ENCODE data around the gene BANP.
"Not testable (repeated sequence)": the region's sequence is repeated elsewhere in the genome, so short reads cannot be mapped to it uniquely, and the experiment has no call there.

The BANP gene

DNA sequence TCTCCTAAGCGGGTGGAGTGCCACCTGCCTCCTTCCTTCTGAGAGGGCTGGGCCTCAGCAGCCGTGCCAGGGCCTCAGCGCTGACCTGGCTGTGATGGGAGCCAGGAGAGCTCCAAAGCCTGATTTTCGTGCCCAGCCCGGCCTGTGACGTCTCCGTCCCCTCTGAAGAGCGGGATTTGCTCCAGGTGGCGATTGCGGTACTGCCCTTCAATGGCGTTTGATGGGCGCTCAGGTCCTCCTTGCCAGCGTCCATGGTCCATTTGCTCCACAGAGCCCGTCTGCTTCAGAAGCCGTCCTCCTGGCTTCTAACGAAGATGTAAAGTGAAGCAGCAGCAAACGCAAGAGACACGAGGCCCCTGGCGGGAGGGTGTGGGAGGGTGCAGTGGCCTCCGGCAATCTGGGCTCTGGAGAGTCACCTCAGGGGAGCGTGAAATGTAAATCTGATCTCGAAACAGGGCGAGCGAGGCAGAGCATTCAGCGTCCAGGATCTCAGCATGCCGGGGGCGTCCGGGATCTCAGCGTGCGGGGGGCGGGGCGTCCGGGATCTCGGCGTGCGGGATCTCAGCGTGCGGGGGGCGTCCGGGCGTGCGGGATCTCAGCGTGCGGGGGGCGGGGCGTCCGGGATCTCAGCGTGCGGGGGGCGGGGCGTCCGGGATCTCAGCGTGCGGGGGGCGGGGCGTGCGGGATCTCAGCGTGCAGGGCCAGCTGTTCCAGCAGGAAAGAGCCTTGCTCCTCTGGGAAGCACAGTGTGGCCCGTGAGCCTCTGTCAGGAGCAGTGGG lies 68.0 kb downstream of the BANP start:
- not testable (repeated sequence) for DNase-seq

DNA sequence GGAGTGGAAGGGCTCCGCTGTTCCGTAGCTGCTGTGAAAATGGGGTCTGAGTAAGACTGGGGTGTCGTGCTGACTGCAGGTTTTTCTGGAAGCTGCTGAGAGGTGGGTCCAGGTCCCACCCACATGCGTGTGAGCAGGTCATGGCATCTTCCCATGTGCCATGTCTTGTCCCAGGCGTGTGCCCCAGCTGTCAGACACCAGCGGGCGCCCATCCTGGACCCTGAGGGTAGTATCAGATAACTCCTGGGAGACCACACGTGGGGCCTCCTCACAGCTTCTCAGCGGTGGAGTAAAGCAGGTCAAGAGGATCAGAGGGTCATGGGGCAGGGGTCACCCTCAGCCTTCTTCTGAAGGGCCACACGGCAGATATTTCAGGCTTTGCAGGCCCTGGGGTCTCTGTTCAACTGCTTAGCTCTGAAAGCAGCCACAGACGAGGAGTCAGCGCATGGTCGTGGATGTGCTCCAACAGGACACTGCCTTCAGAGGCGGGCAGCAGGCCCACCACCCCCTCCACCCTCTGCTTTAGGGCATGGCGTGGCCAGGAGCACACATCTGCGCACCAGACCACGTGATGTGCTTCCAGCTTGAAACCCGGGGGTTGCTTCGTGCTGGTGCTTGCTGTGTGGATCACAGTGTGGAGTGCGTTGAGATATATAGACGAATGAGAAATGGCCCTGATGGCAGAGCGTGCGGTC lies 68.7 kb downstream of the BANP start:
- DNase-seq, result no peak

DNA sequence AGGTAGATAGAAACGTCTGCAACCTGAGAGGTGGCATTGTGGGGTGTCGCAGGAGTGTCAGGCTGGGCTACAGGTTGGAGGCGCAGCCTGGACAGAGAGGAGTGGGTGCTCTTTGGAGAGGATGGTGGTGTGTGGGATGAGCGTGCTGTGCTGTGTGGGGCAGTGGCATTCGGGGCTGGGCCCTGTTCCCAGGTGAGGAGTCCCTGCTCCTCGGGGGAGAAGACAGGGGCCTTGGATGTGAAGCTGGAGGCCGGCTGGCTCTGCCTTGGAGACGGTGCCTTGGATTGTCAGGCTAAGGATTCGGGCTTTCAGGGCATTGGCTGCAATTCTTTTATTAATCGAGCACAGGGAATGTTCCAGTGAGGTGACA lies 69.3 kb downstream of the BANP start:
- DNase-seq, result no peak

DNA sequence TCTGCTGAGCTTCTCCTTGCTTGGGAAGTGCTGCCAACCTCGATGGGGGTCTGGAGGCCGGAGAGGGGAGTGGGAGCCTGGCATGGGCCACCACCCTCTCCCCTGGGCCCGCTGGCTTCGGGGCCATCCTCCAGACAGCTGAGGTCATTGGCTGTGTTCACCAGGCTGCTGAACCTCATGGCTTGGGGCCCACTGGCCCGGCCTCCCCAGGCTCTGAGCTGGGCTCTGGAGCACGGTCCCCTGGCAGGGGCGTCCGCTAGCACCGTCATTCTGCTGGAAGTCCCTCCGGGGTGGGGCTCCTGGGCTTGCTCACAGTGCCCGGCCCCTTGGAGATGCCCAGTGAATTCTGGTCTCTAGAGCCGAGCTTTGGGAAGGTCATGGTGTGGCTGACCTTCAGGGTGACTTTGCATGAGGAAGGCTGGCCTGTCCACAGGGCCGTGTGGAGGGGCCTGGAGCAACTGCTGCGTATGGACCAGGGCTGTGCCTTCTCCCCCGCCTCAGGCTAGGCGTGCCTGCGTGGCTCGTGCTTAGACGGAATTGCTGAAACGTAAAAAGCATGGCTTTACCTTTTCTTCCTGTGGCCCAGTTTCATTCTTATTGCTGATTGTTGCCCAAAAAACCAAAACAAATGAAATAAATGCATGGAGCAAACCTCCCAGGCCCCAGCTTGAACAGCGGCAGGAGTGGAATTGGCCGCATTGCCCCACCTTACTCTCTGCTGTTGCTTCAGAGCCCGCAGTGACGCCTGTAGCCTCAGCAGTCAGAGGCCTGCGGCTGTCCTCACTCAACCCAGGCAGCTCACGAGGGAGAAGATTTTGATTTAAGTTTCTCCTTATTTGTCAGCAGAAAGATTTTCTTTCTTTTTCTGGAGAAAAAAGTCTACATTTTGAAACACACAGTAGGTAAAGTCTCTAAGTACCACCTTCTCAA lies 70.1 kb downstream of the BANP start:
- DNase-seq, result not testable (repeated sequence)

DNA sequence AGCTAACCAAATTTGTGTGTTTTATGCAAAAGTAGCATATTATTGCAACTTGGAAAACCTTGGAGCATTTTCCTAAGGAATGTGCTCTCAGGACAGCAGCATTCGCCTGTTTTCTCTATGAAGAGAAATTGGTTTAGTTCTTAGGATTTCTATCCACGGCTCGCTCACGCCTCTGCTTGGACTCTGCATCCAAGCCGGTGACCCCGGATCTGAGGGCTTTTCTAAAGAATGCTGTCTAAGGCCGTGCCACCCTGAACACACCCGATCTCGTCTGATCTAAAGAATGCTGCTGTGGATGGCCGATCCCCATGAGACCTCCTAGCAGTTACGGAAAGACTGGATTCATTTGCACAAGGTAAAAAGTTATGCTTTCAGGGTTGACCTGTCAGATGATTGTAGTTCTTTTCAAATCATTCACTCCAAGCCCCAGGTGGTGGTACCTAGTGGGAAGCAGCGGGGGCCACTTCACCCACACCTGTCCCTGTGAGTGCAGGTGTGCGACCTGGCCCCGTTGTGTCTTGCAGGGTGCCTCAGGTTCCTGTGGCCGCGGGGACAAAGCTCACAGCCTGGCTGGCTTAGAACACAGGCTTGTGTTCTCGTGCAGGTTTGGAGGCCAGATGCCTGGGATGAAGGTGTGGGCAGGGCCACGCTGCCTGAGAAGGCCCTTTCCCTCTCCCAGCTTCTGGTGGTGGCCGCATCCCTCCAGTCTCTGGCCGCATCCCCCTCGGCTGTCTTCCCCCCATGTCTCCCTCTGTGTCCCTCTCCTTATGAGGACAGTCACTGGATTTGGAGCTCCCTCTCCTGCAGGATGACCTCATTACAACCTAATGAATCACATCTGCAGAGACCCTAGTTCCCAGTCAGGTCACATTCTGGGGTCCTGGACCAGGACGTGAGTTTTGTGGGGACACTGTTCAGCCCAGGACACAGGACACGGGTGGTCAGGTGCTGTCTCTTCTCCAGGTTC lies 71.1 kb downstream of the BANP start:
- no peak for DNase-seq

DNA sequence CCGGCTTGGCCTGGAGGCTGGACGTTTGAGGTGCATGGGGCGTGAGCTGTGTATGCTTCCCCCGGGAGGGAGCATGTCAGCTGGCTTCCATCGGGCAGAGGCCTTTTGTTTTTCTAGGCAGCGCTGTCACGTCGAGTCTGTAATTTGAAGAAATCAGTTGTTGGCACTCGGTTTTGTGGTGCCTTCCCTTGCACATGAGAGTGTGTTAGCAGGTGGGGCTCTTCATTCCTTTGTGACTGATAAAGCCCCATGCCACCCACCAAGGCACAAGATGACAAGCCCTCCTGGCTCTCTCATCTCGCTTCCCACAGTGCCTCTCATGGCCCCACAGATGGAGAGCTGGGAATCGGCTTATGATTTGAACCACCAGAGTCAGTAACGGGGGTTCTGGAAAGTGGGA lies 72.1 kb downstream of the BANP start:
- DNase-seq, result no peak

DNA sequence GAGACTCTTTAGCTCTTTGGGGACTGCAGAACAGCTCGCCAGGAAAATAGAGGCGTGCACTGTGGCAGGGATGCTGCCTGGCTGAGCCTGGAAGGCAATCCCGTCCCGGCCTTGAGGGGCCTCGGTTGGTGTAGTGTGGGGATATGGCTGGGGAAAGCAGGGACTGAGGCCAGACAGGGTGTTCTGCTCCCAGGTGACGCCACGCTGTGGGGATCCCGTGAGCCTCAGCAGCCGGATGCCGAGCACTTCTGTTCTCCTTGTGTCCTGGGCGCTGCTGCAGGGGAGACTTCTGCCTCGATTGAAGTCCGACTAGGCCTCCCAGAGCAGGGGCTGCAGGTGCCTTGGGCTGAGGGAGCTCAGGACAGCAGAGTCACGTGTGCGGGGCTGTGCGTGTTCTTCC lies 72.6 kb downstream of the BANP start:
- no peak for DNase-seq

DNA sequence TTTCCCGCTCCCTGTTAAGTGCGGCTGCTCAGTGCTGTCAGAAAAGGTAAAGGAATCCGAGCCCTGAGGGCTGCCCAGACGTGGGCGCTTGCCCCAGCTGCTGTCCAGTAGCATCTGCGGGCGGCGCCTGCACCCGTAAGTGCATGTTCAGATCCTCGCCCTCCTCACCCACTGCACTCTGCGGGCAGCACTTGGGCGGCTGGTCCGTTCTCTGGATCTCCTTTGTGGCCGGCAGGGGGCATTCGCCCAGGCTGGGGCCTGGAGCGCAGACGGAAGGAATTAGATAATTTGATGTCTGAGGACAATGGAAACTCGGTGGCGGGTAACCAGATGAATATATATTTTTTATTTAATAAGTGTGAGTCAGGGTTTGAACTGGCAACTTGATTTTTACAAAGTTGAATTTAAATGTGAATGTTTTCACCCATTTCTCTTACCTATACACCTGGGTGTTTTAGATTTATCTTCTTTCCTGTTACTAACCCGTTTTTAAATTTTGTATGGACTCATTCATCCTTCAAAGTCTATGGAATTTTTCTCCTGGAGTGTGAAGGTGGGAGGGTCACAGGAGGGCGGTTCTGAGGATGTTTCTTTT lies 73.4 kb downstream of the BANP start:
- not testable (repeated sequence) for DNase-seq

DNA sequence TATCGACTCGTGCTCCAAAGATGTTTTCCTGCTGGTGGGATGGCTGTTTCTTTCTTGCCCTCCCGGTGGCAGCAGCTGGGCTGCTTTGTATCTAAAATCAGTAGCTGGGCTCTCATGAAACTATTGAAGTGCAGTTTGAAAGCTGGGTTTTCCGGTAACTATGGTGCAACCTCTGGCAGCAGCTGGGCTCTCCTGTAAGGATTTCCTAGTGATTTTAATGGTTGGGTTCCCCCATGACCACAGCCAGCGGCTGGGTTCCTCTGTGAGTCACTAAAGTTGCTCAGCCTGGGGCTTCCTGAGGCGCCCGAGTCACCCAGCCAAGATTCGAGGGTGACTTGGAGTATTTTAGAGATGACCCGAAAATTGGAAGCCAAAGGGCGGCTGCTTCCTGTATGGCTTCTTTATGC lies 73.9 kb downstream of the BANP start:
- peak; percentile 82 for DNase-seq

DNA sequence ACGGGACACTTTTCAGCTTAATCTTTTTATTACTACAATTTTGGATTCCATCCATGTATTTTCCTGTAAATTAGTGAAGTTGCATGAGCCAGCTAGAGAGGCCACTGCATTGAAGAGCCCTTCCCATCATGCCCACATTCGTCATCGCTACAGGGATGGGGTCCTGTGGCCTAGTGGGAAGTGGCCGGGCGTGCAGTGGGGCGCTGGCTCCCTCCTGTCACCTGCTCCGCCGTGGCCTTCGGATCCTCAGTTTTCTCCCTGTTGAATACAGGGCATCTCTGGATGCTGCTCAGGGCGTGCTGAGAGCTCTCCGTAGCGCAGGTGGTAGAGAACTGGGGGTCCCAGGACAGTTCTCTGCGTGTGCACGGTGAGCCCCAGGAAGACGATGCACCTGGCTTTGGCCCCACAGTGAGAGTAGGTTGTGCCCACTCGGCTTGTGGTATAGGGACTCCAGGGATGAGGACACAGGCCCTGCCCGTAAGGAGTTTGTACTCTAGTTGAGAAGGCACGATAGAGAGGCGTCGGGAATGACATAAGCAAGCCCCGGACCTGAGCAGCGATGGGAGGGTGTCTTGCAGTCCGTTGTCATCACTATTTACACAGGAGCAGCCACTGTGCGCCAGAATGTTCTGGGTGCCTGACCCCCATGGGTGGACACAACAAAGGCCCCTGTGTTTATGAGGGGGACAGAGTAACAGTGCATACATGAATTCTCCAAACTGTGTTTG lies 74.8 kb downstream of the BANP start:
- not testable (repeated sequence) for DNase-seq

DNA sequence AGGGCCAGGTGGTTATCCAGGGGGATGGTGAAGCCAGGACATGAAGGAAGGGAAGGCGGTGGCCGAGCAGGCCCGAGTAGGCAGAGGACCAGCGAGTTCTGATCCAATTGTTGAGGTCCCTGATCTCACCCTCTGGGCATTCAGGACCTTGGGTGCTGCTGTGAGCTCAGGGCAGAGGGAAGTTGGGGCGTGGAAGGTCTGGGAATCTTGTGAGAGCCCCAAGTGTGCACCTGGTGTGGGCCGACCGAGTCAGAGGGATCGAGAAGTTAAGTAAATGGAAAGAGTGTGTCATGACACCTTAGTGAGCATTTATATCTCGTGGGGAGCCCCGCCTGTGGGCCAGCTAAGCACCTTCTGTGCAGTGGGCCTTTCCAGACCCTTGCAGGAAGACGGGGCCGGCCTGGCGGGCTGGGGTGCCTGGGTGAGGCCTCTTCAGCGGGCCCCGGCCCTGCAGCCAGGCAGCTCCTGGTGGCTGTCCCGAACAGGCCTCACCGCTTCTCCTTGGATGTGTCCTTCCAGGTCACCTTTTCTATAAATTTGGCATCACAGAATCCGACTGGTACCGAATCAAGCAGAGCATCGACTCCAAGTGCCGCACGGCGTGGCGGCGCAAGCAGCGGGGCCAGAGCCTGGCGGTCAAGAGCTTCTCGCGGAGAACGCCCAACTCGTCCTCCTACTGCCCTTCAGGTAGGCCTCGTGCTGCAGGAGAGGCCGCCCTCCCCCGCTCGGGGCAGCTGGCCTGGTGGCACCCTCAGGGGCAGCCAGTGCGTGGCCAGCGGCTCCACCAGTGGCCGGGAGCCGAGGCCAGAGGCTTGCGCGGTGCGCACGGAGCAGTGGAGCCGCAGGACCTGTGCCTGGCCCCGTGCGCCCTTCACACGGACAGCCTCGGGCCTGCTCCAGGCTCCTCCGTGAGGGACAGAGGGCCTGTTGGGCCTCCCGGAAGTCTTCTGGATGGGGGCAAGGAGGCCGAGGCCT lies 76.0 kb downstream of the BANP start:
- DNase-seq, result no peak

DNA sequence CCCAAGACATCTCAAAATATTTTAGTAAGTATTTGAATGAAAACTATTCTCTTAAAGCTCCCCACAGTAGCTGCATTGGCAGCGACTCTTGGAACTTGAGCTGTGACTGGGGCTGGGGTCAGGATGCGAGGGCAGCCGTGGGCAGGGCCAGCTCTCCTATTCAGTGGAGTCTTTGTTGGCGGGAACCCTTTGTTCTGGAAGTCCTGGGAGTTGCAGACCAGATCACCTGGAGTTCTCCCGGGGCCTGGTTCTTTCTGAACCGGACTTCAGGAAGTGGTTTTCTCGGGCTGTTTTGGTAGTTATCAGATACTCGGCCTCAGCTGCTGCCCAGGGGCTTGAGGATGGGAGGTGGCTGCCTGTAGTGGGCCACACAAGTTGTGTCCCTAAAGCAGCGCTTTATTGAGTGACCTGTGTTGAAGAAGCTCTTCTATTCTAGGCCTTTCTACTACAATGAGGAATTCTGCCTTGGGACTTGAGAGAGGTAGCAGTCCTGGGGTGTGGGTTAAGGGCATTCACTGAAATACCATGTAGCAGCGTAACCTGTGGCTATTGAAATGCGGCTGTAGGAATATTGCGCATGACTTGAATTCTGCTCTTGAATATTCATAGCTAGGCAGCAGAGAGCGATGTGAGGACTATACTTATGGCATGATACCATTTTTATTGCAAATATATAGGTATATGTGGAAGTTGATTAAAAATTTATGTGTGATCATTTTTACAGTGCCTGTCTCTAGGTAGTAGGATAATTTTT lies 77.1 kb downstream of the BANP start:
- not testable (repeated sequence) for DNase-seq

DNA sequence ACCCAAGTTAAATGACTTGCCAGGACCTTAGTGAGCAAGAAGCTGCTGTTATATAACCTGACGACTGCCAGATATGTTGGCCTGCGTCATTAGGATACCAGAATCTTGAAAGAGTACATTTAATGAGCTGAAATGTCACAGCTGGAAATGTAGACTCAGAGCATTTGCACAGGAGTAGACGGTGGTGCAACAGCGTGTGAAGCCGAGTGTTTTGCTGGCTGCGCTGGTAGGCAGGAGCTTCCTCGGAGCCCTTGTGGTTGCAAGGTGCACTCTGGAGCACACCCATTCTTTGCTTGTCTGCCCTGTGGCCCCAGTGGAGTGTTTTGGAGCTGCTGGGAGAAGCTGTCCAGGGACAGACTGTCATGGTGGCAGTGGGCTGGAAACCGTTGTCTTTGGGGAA lies 79.3 kb downstream of the BANP start:
- DNase-seq, result no peak

DNA sequence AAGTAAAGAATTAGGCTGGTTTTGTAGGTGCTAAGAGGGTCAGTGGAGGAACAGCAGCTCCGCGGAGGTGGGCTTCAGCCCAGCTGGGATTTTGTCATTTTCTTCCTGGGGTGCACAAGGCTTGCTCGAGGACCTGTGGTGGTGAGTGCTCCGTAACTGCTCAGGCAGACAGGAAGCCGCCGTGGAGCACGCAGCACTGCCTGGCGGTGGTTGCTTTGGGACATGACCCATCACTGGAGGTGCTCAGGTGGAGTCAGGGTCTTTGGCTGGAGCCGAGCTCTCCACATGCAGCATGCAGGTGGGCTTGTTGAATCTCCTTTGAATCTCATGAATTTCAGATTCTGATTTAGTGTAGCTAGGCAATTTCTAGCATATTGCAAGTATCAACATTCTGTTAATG lies 79.7 kb downstream of the BANP start:
- DNase-seq, result not testable (repeated sequence)

DNA sequence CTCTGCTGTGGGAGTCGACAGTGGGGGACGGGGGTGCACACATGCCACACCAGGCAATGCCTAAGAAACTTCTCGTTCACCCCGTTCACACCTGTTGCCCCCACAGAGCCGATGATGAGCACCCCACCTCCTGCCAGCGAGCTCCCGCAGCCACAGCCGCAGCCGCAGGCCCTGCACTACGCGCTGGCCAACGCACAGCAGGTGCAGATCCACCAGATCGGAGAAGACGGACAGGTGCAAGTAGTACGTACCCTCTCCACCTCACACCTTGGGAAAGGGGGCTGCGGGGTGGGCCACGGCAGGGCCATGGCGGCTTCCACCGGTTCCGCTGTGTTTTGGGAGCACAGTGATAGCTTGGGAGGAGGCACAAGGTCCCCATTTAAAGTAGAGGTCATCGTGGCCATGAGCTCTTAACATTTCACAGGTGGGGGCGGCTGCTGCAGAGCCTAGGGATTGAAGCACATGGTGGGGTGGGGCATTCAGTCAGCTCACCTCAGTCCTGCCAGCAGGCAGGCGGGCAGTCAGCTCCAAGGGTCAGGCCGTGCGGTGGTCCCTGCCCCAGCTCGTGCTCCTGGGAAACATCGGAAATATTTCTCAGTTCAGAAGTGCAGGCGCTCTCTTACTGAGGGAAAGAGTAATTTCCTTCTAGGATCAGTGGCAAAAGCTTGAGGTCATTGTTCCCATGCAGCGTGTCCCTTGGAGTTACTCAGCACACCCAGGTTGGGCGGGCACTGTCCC lies 81.9 kb downstream of the BANP start:
- not testable (repeated sequence) for DNase-seq

DNA sequence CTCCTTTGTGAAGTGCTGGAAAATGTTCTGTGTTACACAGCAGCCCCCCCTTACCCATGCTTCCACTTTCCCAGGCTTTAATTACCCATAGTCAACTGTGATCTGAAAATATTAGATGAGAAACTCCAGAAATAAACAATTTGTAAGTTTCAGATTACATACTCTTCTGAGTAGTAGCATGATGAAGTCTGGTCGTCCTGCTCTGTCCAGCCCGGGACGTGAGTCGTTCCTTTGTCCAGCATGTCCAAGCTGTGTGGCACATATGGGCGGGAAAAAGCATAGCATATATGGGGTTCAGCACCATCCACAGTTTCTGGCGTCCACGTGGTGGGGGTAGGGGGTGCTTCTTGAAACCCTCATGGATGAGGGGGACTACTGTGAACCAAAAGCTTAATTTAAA lies 83.5 kb downstream of the BANP start:
- DNase-seq, result no peak

DNA sequence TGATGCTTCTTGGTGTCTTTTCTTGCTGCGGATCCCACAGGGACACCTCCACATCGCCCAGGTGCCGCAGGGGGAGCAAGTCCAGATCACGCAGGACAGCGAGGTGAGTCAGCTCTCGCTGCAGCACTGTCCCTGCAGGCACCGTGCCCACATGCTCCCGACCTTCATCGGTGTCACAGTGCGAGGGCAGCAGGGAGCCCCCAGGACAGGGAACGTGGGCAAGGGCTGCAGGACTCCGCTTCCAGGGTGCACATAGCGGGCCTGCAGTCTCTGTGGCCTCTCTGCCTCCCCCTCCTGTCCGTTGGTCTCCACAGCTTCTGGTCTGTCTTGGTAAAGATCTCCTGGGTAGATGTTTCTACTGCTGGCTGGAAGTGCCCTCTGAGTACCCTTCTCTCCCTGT lies 84.1 kb downstream of the BANP start:
- no peak for DNase-seq

DNA sequence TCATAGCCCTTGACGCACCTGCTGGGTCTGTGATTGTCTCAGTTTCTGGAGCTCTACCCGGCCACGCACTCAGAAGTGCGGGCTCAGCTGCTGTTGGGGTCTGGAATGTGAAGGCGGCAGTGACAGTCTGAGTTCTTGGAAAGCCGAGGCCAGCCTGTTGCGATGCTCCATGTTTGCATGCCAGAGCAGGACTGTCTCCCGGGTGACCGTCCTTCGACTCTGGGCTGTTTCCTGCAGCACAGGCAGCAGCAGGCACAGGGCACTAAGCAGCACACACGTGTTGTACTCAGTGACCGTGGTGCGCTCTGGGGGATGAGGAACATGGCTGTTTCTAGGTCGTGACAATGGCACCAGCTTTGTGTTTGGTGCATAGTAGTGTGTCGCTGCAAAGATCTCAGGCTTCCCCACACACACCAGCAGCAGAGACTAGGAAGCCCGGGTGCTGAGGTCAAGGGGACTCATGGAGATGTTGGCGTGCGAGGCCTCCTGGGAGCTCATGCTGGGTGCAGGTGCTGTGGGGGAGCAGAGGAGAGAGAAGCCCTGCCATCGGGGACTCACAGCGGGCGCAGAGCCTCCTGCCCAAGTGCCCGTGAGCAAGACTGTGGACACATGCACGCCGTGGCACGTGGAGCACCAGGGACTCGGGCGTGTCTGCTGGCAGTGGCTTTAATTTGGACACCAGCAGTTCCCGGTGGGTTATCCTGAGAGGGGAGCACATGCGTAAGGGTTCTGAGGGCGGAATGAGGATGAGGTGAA lies 84.8 kb downstream of the BANP start:
- not testable (repeated sequence) for DNase-seq

Measured in GF-D8 (cell line).